G401 (cell line): Measurements from ENCODE around the gene TSHR. TPM values are rescaled to one million over a fixed set of nuclear protein-coding genes. Genes with fewer than 3 reads are reported as not detected.
"Not testable (repeated sequence)": the region's sequence is repeated elsewhere in the genome, so short reads cannot be mapped to it uniquely, and the experiment has no call there.

Source experiments
- DNase-seq: peaks from one replicate; pipeline ENCODE4 v3.0.0-alpha.2; 2015; ENCODE audit warnings: low spot score
- in situ Hi-C: cut with HindIII; loops from 2 replicates; pipeline ENCODE4 v1.10.0; 2016; ENCODE audit warnings: low sequenced_read_pairs, mixed read lengths
- total RNA-seq: library from RNA; depleted of rRNA; stranded (reverse); fragments of >200 nt; shearing (Covaris generic); gene quantifications from 2 replicates; pipeline ENCODE4 v1.2.3, GENCODE V29; 2014

TSHR gene
- total RNA-seq, 1 experiment from 2014 or later, result not detected

DNA sequence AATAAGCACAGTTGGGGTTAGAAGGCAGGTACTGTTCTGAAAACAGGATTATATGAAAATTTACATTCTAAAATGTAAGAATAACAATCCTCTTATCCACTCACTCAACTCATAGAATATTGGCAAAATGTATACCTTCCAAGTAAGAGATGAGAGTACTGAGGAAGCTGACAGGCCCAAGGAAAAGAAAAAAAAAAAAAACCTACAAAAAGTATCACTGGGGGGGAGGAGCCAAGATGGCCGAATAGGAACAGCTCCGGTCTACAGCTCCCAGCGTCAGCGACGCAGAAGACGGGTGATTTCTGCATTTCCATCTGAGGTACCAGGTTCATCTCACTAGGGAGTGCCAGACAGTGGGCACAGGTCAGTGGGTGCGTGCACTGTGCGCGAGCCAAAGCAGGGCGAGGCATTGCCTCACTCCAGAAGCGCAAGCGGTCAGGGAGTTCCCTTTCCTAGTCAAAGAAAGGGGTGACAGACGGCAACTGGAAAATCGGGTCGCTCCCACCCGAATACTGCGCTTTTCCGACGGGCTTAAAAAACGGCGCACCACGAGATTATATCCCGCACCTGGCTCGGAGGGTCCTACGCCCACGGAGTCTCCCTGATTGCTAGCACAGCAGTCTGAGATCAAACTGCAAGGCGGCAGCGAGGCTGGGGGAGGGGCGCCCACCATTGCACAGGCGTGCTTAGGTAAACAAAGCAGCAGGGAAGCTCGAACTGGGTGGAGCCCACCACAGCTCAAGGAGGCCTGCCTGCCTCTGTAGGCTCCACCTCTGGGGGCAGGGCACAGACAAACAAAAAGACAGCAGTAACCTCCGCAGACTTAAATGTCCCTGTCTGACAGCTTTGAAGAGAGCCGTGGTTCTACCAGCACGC, 158.8 kb downstream of the TSHR start:
- DNase-seq, in situ Hi-C loops: not testable (repeated sequence)

DNA sequence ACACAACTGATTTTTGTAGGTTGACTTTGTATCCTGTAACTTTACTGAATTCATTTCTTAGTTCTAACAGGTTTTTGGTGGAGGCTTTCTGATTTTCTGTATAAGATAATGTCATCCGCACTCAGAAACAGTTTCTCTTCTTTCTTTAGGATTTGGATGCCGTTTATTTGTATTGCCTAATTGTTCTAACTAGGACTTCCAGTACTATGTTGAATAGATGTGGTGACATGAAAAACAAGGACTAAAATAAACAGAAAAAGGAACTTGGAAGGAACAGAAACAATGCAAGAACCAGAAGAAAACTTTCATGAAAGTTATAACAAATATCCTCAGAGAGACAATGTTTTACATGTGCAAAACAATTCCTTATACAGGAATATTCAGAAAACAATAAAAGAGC, 165.1 kb downstream of the TSHR start:
- in situ Hi-C loops, result no loop called here
- no peak for DNase-seq

- DNase-seq, result no peak
- in situ Hi-C loops, result no loop called here
Measured at GRCh38 chr14:81122326-81122725, 166.9 kb downstream of the TSHR start.

GRCh38 chr14:81123811-81124210, 168.4 kb downstream of the TSHR start:
- in situ Hi-C loops, result no loop called here
- DNase-seq, result no peak

DNA sequence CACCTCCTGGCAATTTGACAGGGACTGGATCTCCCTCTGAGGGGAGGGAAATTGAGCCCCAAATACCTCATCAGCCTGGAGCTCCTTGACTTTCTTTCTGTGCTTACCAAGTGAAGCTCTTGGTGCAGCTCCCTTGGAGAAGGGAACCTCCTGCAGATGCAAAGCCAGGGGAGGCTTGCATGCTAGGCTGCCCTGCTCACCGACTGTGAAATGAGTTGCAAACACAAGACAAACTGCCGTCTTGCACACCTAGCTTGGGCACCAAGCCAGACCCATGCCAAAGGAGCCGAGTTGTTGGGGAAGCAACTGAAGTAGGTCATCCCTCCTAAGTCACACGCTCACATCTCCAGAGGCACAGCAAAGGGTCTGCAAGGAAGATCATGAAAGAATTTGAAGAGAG, 170.1 kb downstream of the TSHR start:
- no peak for DNase-seq
- in situ Hi-C loops, result no loop called here

DNA sequence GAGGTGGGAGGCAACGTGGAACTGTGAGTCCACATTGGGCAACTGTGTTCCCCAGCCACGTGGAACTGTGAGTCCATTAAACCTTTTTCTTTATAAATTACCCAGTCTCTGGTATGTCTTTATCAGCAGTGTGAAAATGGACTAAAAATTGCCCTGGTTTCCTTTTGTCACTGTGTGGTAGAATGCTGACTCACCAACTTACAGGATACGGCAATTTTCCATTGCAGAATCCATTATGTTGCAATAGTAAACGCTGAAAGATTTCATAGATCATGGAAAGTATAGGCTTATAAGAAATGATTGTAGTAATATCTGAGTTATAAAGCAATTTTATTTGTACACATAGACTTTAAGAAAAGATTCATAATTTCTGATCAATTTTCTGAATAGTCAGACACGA, 172.4 kb downstream of the TSHR start:
- in situ Hi-C loops, result no loop called here
- no peak for DNase-seq

DNA sequence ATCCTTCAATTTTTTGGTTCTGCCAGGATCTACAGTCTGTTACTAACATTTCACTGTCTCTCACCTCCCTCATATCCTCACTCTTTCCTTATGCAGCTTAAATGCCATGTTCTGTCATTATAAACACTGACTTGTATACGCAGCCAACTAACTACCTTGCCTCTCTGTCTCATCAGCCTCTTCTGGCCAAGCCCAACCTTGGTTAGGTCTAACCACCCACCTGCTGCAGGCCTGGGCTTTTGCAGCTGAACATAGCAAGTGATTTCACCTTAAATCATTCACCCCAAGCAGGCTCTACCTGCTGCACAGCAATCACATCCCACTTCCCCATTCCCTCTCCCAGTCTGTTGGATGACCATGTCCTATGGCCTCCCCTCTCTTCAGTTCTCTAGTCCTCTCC, 173.8 kb downstream of the TSHR start:
- no peak for DNase-seq
- in situ Hi-C loops, result no loop called here

DNA sequence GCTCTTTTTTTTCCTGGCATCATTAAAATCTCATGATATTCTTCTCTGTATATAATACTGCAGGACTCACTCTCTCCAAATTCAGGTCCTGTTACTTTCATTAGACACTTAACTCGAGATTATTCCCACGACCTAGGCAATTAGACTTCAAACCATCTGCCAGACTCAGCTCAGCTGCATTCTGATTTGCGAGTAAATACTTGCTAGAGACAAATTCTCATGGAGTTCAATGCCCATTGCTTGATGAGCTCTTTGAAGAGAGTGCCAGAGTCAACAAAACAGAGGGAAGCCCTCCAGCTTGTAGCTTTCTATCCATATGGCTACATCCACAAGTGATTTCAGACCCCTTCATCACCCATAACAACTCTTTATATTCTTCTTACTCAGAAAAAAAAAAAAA, 177.0 kb downstream of the TSHR start:
- in situ Hi-C loops, result no loop called here

GRCh38 chr14:81133400-81133799, 178.0 kb downstream of the TSHR start:
- DNase-seq, result no peak
- in situ Hi-C loops, result no loop called here

More for the DNA sequence above, 177.0 kb downstream of the TSHR start:
- no peak for DNase-seq

DNA sequence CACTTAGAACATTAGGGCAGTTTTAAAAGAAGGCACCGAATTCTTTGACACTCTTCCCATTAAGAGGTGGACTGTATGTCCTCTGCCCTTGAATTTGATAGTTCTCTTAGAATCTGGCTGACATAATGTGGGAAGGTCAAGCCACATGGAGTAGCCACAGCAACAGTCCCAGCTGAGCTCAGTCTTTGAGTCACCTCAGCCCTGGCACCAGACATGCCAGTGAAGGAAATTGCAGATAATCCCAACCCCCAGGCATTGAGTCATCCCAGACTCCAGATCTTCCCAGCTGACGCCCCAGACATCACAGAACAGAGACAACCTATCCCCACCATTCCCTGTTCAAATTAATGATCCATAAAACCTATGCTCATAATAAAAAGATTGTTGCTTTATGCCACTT, 181.9 kb downstream of the TSHR start:
- in situ Hi-C loops, result no loop called here
- DNase-seq, result no peak

DNA sequence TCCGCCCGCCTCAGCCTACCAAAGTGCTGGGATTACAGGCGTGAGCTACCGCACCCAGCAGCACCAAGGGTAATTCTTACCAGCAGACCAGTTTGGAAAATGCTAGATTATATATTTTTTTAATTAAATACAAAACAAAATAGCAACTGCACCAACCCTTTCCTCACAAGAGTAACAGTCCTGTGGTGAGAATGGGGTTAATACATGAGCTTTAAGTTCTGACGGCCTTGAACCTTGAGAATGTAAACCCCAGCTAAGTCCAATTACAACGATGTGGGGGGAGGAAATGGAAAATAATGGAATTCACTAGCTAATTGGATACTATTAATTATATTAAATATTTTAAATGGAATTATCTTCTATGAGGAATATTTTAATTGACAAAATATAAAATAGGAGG, 183.0 kb downstream of the TSHR start:
- in situ Hi-C loops, result no loop called here
- DNase-seq, result no peak

DNA sequence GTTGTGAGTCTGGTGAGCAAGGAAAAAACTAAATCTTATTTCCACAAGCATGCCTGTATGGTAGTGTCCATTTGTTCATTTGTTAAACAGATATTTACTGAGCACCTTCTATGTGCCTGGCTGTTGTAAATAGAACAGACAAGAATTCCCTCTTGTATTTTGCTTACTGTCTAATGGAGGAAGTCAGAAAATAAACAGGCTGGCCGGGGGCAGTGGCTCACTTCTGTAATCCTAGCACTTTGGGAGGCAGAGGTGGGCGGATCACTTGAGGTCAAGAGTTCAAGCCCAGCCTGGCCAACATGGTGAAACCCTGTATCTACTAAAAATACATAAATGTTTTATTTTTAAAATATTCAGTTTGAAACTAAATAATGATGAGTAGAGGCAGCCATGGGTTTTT, 186.0 kb downstream of the TSHR start:
- in situ Hi-C loops, result no loop called here
- no peak for DNase-seq

- in situ Hi-C loops, result no loop called here
Measured at GRCh38 chr14:81143793-81144192, 188.4 kb downstream of the TSHR start.

DNA sequence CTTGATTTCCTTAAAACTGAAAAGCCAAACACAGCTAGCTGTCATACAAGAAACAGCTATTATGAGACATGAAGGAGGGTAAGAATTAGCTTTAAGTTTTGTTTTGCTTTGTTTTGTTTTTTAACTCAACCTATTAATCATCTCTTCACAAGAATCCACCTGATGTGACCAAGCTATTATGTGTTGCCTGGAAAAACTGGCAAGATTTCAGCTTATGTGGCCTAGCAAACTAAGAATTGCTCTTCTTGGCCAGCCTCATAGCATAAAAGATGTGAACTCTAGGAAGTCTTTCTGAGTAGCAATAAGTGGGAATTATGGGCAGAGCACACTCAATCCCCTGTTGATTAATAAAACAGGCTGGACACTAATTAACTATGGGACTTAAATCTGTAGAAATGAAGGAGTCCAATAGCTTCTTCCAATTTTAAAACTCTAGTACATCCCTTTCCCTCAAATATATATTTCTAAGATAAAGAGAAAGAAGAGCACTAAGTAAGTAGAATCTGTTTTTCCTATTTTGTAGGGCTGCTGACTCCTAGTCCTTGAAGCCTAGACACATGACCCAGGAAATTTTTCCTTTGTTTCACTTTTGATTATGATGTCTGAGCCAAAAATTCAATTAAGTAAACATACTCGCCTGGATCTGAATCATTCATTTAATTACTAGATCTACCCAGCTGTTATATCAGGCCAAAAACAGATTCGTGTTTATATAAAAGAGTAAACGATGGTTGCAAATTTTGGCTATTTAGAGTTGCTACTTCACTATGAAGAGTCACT, 189.6 kb downstream of the TSHR start:
- DNase-seq, result no peak
- in situ Hi-C loops, result no loop called here

More at GRCh38 chr14:81143793-81144192, 188.4 kb downstream of the TSHR start:
- no peak for DNase-seq

DNA sequence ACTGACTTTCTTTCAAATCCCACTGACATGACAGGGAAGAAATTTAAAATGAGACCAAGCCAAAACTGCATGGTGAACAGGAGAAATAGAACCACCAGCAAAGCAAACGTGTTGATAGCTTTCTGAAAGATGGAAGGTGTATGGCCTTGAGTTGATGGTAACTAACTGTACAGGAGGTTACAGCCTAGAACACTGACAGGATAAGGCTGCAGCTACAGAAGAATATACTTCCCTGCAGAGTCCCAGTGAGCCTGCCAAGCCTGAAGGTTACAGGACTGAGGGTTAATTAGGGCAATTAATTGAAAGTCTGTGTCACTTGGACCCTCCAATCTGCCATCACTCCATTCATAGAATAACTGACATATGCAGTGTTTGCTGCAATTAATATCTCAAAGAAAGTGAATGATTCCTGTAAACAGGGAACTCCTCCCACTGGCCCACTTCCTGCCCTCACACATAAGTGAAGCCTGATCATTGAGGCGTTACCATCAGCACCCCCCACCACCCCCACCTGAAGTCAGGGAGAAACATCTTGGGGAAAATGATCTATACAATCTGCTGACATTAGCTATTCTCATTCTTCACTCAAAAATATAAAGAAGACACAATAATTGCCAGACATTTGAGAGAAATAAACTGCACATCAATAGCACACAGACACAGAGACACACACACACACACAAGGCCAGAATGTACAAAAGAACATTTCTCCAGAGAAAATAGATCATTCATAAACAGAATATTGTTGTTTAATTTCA, 191.9 kb downstream of the TSHR start:
- DNase-seq, result no peak
- in situ Hi-C loops, result no loop called here

DNA sequence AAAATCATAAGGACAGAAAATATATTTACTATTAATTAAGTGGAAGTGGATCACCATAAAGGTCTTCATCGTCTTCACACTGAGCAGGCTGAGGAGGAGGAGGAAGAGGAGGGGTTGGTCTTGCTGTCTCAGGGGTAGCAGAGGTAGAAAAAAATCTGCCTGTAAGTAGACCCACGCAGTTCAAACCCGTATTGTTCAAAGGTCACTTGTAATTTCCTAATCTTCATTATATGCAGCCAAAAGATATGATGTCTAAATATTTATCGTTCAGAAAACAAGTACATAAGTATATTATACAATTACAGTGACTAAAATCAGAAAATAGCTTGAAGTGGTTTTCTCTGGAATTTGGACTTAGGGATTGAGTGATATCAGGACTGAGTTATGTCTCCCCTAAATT, 193.2 kb downstream of the TSHR start:
- in situ Hi-C loops, result no loop called here
- DNase-seq, result no peak

DNA sequence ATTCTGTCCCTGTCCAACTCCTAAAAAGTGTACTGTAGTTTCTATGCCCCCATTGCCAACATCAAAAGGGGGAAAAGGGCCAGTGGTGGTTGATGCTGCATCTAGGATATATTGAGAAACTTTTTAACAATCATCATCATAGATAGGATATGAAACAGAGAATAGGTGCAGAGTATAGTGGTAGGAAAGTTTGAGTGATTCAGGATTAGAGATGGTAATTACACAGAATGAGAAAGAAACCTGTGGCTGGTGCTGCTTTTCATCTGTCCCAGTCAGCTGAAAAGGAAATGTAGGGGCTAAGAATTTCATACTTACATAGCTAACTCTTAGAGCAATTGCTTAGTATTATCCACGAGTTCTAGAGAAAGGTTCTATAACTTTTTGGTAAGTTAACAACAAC, 197.8 kb downstream of the TSHR start:
- in situ Hi-C loops, result no loop called here
- no peak for DNase-seq

- in situ Hi-C loops, result no loop called here
Measured at GRCh38 chr14:81157431-81157830, 202.0 kb downstream of the TSHR start.

DNA sequence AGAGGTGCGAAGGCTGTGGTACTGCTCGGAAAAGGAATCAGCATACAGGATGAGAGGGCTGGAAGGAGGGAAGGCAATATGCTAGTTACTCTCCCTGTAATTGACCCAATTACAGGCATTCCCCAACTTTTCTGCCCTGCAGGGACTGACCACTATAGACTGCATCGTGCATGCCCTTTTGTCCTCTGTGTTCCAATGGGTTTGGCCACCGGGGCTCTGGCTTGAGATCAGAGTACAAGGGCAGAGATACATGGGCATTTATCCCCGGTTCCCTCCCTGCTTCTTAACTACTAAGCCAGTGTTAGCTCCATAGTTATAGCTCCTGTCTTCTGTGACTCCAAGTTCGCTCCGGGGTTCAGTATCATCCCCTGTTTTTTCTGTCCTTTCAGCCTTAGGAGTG, 205.7 kb downstream of the TSHR start:
- in situ Hi-C loops, result no loop called here
- DNase-seq, result no peak

More at GRCh38 chr14:81157431-81157830, 202.0 kb downstream of the TSHR start:
- DNase-seq, result no peak

DNA sequence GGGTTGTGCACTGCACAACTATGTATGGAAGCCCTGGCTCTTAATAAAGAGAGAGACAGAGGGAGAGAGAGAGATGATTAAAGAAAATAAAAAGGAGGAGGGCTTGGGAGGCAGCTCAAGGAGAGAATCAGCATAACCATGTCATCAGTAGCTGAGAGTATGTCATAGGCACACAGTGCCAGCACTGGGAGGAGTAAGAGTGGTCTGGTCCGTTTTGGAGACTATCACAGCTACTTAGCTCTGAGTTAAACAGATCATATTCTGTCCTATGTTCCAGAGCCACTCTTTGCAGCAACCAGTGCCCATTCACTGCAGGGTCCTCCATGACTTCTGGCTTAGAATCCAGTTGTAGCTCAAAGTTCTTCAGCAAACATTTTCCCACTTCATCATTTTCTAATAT, 206.3 kb downstream of the TSHR start:
- no peak for DNase-seq
- in situ Hi-C loops, result no loop called here
